Measurements from ENCODE around the gene FAM221B. TPM values are rescaled to one million over a fixed set of nuclear protein-coding genes. Genes with fewer than 3 reads are reported as not detected.

FAM221B gene
- total RNA-seq, 4 donors from 2014 or later, result not detected

DNA sequence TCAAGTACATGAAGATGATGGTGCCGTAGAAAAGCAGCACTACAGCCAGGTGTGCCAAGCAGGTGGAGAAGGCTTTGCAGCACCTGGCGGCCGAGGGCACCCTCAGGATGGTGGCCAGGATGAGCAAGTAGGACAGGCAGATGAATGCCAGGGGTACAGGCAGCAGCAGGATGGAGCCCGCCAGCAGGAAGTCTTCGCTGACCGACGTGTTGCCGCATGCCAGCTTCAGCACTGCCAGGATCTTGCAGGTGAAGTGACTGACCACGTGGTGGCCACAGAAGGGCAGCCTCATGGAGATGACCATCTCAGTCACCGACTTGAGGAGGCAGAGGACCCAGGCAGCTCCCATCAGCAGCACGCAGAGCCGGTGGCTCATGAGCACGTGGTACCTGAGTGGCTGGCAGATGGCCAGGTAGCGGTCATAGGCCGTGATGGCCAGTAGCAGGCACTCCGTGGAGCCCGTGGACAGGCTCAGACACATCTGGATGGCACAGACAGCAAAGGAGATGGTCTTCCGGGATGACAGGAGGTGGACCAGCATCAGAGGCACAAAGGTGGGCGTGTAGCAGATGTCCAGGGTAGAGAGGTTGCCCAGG is 41.2 kb upstream of the FAM221B start:
- DNase-seq (no peak), ATAC-seq (no peak)
- no peak overlapping the region for H3K4me3 ChIP-seq
- H3K4me1 ChIP-seq, result no peaks in the 10 kb centered on the region
- H3K27me3 ChIP-seq, result peaks cover 0 to 14% (median 0%) of the 10 kb centered on the region in 3 donors
- in situ Hi-C loops (cut with MboI; ENCODE audit: low sequenced_read_pairs in 4 of 4), result loop anchor here in 1 of 4 donors (10.0 kb wide), 1 partner anchor 75 kb away; the partner anchor contains the start of gene NPR2
- no peaks in the 10 kb centered on the region for H3K36me3 ChIP-seq
- TF ChIP-seq POLR2A (IDR thresholded peaks at IDR 0.05) (no peak), CTCF (IDR thresholded peaks at IDR 0.05 in 4 of 5, conservative IDR thresholded peaks at IDR 0.05 in 1 of 5) (no peak)
- intact Hi-C loops (cut with DNase I; ENCODE audit: low total_unique reads), result no loop called here
- H3K27ac ChIP-seq, result no peak overlapping the region
- no peaks in the 10 kb centered on the region for H3K9me3 ChIP-seq

DNA sequence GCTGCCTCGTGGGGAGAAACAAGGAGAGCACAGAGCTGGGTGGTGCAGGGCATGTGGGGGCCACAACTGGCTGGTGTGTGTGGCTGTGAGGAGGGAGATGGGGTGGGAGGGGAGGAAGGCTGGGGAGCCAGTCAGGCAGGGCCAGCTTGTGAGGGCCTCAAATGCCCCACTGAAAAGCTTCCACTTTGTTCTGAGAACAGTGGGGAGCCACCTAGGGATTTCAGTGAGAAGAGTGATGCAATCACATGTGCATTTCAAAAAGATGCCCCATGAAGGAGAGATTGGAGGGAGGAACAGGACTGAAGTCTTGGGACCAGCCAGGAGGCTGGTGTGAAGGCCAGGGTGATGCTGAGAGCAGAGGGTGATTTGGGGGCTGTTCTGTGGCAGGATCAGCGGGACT is 40.4 kb upstream of the FAM221B start:
- intact Hi-C loops (cut with DNase I; ENCODE audit: low total_unique reads) (no loop called here), in situ Hi-C loops (cut with MboI; ENCODE audit: low sequenced_read_pairs in 4 of 4) (no loop called here)
- Histone ChIP-seq H3K36me3 (no peaks in the 10 kb centered on the region), H3K4me1 (no peaks in the 10 kb centered on the region), H3K9me3 (no peaks in the 10 kb centered on the region), H3K27me3 (peaks cover 0 to 17% (median 5%) of the 10 kb centered on the region in 3 donors), H3K4me3 (no peak overlapping the region), H3K27ac (no peak overlapping the region)
- DNase-seq (no peak), ATAC-seq (no peak)
- TF ChIP-seq POLR2A (IDR thresholded peaks at IDR 0.05), result no peak
- no peak for TF ChIP-seq CTCF (IDR thresholded peaks at IDR 0.05 in 4 of 5, conservative IDR thresholded peaks at IDR 0.05 in 1 of 5)

GRCh38 chr9:35867538-35867937 is 39.0 kb upstream of the FAM221B start:
- TF ChIP-seq CTCF (IDR thresholded peaks at IDR 0.05 in 4 of 5, conservative IDR thresholded peaks at IDR 0.05 in 1 of 5) (no peak), POLR2A (IDR thresholded peaks at IDR 0.05) (no peak)
- intact Hi-C loops (cut with DNase I; ENCODE audit: low total_unique reads), result no loop called here
- Histone ChIP-seq H3K4me1 (no peaks in the 10 kb centered on the region), H3K27ac (no peak overlapping the region), H3K4me3 (no peak overlapping the region), H3K9me3 (no peaks in the 10 kb centered on the region), H3K36me3 (no peaks in the 10 kb centered on the region), H3K27me3 (peaks cover 5 to 26% (median 6%) of the 10 kb centered on the region in 3 donors)
- in situ Hi-C loops (cut with MboI; ENCODE audit: low sequenced_read_pairs in 4 of 4), result no loop called here
- no peak for ATAC-seq
- no peak for DNase-seq

- no peak overlapping the region for H3K4me3 ChIP-seq
- in situ Hi-C loops (cut with MboI; ENCODE audit: low sequenced_read_pairs in 4 of 4) (no loop called here), intact Hi-C loops (cut with DNase I; ENCODE audit: low total_unique reads) (no loop called here)
- DNase-seq (no peak), ATAC-seq (no peak)
- no peak for TF ChIP-seq CTCF (IDR thresholded peaks at IDR 0.05 in 4 of 5, conservative IDR thresholded peaks at IDR 0.05 in 1 of 5)
- no peak for TF ChIP-seq POLR2A (IDR thresholded peaks at IDR 0.05)
- peaks cover 6 to 26% (median 8%) of the 10 kb centered on the region in 3 donors for H3K27me3 ChIP-seq
- H3K36me3 ChIP-seq, result no peaks in the 10 kb centered on the region
- no peak overlapping the region for H3K27ac ChIP-seq
- H3K4me1 ChIP-seq, result no peaks in the 10 kb centered on the region
- H3K9me3 ChIP-seq, result no peaks in the 10 kb centered on the region
Observed at GRCh38 chr9:35864695-35865255, 36.2 kb upstream of the FAM221B start.
